OCI-LY3 (cell line): Measurements from ENCODE around the gene AK9.

ENCODE experiments used
- H2AFZ ChIP-seq: fragments of 200-600, 300-600 bp; shearing (Covaris generic); 2 replicates; pipeline ENCODE4 v1.6.0; 2014; ENCODE audit warnings: antibody characterized with exemption, low read depth, low read length
- H3K27ac ChIP-seq: fragments of 200-600, 300-600 bp; sonication (generic); 2 replicates; pipeline ENCODE4 v1.5.1; 2014; ENCODE audit warnings: mild to moderate bottlenecking, low read length, moderate library complexity, mixed read lengths
- H3K27me3 ChIP-seq: fragments of 200-600, 300-600 bp; sonication (generic); 2 replicates; pipeline ENCODE4 v1.6.1; 2014; ENCODE audit warnings: low read depth, low read length, mixed read lengths
- H3K36me3 ChIP-seq: fragments of 200-600, 300-600 bp; sonication (generic); replicated peaks from 2 replicates; pipeline ENCODE3; 2014; ENCODE audit warnings: low read depth, low read length, mixed read lengths
- H3K4me1 ChIP-seq: fragments of 300-600, 200-600 bp; sonication (generic); 2 replicates; pipeline ENCODE4 v1.6.1; 2014; ENCODE audit warnings: low read length, mixed read lengths
- H3K4me2 ChIP-seq: fragments of 200-600, 300-600 bp; sonication (generic); 2 replicates; pipeline ENCODE4 v1.6.1; 2014; ENCODE audit warnings: low read length, mixed read lengths
- H3K4me3 ChIP-seq: fragments of 300-600, 200-600 bp; sonication (generic); 2 replicates; pipeline ENCODE4 v1.5.1; 2014; ENCODE audit warnings: antibody characterized with exemption, mild to moderate bottlenecking, low read length, moderate library complexity
- H3K79me2 ChIP-seq: fragments of 300-600, 200-600 bp; shearing (Covaris generic); 2 replicates; pipeline ENCODE4 v1.6.1; 2014; ENCODE audit warnings: mild to moderate bottlenecking, low read length, mixed read lengths
- H3K9ac ChIP-seq: fragments of 300-600, 200-600 bp; shearing (Covaris generic); 2 replicates; pipeline ENCODE4 v1.6.0; 2014; ENCODE audit warnings: mild to moderate bottlenecking, low read length, moderate library complexity
- H3K9me3 ChIP-seq: fragments of 200-600, 300-600 bp; shearing (Covaris generic); 2 replicates; pipeline ENCODE4 v1.6.1; 2014; ENCODE audit warnings: low read length, mixed read lengths; ENCODE audit not compliant: insufficient read depth
- H4K20me1 ChIP-seq: fragments of 200-600, 300-600 bp; sonication (generic); 2 replicates; pipeline ENCODE4 v1.6.1; 2016; ENCODE audit warnings: low read length, mixed read lengths; ENCODE audit not compliant: insufficient read depth
- EZH2phosphoT487 ChIP-seq: fragments of 200-600 bp; shearing (Covaris generic); IDR thresholded peaks from 2 replicates; pipeline ENCODE4 v1.6.1; 2018; ENCODE audit warnings: antibody characterized with exemption, mixed run types, low read depth
- TF ChIP-seq, protein P1 (sequence below): fragments of 200-600, 300-600 bp; sonication (generic); IDR thresholded peaks from 2 replicates; pipeline ENCODE4 v1.5.1; 2014; ENCODE audit warnings: antibody characterized with exemption, low read length, low read depth

The AK9 gene

DNA sequence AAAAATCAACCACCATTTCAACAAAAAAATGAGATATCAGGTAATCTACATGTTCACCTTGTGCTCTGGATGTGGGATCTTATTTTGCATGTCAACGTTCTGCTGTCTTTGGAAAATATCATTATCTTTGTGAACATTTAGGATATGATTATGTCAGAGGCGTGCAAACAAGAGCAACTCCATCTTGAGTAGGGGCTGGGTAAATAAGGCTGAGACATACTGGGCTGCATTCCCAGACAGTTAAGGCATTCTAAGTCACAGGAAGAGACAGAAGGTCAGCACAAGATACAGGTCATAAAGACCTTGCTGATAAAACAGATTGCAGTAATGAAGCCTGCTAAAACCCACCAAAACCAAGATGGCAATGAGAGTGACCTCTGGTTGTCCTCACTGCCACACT, 179.2 kb downstream of the AK9 start:
- H3K79me2 ChIP-seq: no peaks in the 10 kb centered on the region
- no peaks in the 10 kb centered on the region for H4K20me1 ChIP-seq
- H3K4me3 ChIP-seq: no peak overlapping the region
- H3K36me3 ChIP-seq: no peaks in the 10 kb centered on the region
- no peaks in the 10 kb centered on the region for H3K9me3 ChIP-seq
- H3K4me2 ChIP-seq: no peak overlapping the region
- H3K27ac ChIP-seq: no peak overlapping the region
- H2AFZ ChIP-seq: no peak overlapping the region
- TF ChIP-seq, protein P1, sequence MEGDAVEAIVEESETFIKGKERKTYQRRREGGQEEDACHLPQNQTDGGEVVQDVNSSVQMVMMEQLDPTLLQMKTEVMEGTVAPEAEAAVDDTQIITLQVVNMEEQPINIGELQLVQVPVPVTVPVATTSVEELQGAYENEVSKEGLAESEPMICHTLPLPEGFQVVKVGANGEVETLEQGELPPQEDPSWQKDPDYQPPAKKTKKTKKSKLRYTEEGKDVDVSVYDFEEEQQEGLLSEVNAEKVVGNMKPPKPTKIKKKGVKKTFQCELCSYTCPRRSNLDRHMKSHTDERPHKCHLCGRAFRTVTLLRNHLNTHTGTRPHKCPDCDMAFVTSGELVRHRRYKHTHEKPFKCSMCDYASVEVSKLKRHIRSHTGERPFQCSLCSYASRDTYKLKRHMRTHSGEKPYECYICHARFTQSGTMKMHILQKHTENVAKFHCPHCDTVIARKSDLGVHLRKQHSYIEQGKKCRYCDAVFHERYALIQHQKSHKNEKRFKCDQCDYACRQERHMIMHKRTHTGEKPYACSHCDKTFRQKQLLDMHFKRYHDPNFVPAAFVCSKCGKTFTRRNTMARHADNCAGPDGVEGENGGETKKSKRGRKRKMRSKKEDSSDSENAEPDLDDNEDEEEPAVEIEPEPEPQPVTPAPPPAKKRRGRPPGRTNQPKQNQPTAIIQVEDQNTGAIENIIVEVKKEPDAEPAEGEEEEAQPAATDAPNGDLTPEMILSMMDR: no peak
- TF ChIP-seq EZH2phosphoT487: no peak
- no peak overlapping the region for H3K9ac ChIP-seq
- H3K4me1 ChIP-seq: no peaks in the 10 kb centered on the region
- no peaks in the 10 kb centered on the region for H3K27me3 ChIP-seq

DNA sequence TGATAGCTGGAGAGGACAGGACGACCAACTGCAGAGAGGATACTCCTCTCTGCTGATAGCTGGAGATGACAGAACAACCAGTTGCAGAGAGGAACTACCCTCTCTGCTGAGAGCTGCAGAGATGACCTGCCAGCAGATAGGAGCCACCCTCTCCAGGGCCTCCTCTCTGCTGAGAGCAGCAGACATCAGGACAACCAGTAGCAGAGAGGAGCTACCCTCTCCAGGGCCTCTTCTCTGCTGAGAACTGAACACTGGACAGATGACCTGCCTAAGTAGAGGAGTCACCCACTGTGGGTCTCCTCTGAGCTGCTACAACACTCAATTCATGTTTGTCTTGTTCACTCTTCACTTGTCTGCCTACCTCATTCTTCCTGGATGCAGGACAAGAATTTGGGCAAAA, 180.6 kb downstream of the AK9 start:
- H3K79me2 ChIP-seq: no peaks in the 10 kb centered on the region
- no peak overlapping the region for H3K9ac ChIP-seq
- no peak overlapping the region for H3K27ac ChIP-seq
- no peak for TF ChIP-seq EZH2phosphoT487
- TF ChIP-seq, protein P1: no peak
- H3K4me2 ChIP-seq: no peak overlapping the region
- no peaks in the 10 kb centered on the region for H3K4me1 ChIP-seq
- no peak overlapping the region for H3K4me3 ChIP-seq
- no peaks in the 10 kb centered on the region for H3K36me3 ChIP-seq
- H3K27me3 ChIP-seq: no peaks in the 10 kb centered on the region
- H4K20me1 ChIP-seq: no peaks in the 10 kb centered on the region
- no peak overlapping the region for H2AFZ ChIP-seq
- no peaks in the 10 kb centered on the region for H3K9me3 ChIP-seq

DNA sequence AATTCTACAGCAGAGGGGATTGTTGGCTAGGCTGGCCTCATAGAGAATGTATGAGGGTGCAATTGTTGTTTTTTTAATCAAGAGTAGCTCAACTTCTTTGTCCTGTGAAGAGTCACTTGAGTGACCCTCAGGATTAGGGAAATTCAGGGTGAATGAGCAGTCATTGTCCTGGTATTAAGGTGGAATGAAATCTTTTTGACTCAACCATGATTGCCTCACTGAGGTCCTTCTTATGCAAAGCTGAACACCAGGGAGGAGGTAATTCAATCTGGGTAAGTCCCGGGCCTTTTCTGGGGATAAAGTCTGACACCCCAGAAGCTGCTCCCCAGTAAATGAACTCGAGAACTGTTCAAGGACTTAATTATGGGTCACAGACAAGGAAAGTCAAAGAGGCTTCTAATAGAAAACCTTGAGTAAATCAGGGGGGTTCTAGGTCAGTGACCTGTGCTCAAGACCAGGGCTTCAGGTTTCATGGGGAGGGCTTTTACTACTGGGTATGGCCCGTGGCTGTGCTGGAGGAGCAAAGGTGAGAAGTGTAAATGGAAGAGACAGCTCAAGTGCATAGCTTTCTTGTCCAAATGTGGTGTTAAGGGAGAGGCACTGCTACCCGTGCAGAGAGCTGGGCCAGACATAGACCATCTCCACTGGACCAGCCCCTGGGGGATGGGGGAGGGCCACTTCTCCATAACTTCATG, 182.7 kb downstream of the AK9 start:
- no peak for TF ChIP-seq EZH2phosphoT487
- TF ChIP-seq, protein P1: no peak
- no peaks in the 10 kb centered on the region for H4K20me1 ChIP-seq

DNA sequence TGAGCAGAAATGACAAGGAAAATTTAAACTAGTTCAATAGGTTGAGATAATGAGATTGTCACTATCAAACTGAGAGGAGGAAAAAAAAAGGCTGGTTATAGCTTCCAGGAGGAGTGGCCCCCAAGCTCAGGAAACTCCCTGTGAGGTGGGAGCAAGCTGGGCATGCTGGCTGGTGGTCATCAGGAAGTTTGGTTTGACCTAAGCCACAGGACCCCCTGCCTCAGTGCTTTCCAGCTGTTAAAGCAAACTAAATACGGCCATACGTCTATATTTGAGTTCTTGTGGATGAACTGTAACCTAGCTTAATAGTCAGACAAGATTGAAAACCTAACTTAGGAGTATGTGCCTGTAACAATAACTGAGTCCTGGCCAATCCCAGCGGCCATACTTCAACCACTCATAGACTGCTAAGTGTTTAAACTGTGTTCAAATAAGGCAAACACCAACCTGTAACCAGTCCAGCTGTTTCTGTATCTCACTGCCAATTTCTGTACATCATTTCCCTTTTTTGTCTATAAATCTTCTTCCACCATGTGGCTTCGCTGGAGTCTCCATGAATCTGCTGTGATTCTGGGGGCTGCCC, 183.4 kb downstream of the AK9 start:
- H4K20me1 ChIP-seq: no peaks in the 10 kb centered on the region
- H2AFZ ChIP-seq: no peak overlapping the region
- H3K9ac ChIP-seq: no peak overlapping the region
- no peak overlapping the region for H3K4me2 ChIP-seq
- TF ChIP-seq, protein P1: no peak
- H3K4me3 ChIP-seq: no peak overlapping the region
- no peak overlapping the region for H3K27ac ChIP-seq
- no peaks in the 10 kb centered on the region for H3K9me3 ChIP-seq
- no peaks in the 10 kb centered on the region for H3K4me1 ChIP-seq
- no peaks in the 10 kb centered on the region for H3K27me3 ChIP-seq
- no peaks in the 10 kb centered on the region for H3K79me2 ChIP-seq
- H3K36me3 ChIP-seq: no peaks in the 10 kb centered on the region

More for the DNA sequence above, 182.7 kb downstream of the AK9 start:
- Histone ChIP-seq H3K79me2 (no peaks in the 10 kb centered on the region), H2AFZ (no peak overlapping the region), H3K4me1 (no peaks in the 10 kb centered on the region), H3K4me2 (no peak overlapping the region), H3K4me3 (no peak overlapping the region), H3K9ac (no peak overlapping the region), H3K36me3 (no peaks in the 10 kb centered on the region), H3K27ac (no peak overlapping the region), H3K9me3 (no peaks in the 10 kb centered on the region), H3K27me3 (no peaks in the 10 kb centered on the region)
